Measurements from ENCODE around the gene DCLK1.

The DCLK1 gene

GRCh38 chr13:35936246-35936978, 194.8 kb downstream of the DCLK1 start:
- DNase-seq = no peak

DNA sequence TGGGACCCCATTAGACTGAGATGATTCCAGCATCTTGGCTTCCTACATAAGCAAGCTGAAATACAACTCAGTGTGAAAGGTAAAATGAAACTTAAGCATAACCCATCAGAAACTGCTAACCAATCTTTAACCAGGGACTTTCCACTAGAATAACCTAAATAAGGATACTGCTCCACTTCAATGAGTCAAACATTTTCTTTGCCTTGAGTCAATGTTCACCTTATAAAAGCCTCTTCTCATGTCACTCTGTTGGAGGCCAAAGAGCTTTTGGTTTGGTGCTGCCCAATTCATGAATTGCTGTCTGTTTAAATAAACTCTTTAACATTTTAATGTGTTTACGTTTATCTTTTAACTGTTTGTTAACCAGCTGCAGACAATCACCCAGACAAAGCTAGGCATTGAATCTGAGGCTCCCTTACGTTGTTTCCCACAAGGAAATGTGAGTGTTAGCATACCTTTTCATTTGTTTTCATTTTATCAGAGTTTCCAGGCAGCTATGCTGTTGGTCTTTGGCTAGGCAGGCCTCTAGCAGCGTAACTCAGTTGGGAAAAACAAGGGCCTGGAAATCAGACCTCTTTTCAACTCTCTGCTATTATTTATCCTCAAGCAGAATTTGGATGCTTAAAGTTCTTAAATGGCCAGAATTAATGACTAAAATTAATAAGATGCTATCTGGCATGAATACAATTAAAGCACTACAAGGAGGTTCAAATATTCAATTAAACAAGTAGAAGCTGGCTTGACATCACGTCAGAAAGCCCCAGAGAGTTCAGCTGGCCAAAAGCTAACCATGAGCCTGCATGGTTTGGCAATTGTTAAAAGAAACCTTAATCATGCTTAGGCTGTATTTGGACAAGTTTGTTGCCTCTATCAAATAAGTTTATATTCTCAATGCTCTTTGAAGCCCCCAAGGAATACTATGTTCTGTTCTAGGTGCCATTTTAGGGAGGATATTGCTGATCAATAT, 200.2 kb downstream of the DCLK1 start:
- DNase-seq = no peak

DNA sequence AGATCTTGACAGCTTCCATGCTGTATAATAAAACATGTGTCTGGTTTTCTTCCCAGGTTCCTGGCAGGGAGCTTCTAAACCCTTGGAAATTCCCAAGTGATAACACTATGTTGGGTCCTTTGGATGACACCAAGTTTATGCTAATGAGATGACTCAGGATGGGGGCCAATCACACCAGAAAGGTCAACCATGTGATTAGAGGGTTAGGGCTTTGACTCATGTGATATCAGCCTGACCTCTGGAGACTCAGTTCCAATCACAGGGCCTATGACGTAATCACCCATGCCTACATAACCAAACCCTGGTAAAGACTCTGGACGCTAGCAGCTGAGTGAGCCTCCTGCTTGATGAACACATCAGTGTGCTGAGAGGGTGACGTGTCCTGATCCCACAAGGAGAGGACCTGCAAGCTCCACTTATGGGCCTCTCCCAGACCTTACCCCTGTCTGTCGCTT, 203.6 kb downstream of the DCLK1 start:
- DNase-seq = peak; percentile 42

GRCh38 chr13:35926859-35927530, 204.2 kb downstream of the DCLK1 start:
- DNase-seq = peak; percentile 34

GRCh38 chr13:35925669-35926068, 205.5 kb downstream of the DCLK1 start:
- no peak for DNase-seq

DNA sequence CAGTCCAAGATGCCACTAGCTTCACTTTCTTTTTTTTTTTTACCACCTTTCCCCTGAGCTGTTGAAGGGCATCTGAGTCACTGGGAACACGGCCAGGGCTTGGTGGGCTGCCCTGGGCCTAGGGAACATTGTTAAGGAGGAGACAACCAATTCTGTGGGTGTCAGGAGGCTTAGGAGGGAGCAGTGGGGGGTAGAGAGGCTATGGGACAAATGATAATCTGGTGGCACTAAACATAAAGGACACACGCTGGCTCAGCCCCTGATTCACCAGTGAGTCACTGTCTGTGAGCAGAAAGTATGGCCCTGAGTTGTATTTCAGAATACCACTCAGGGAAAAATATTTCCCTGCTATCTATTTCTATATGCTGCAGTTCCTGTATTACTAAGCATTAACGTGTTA, 207.8 kb downstream of the DCLK1 start:
- DNase-seq = peak; percentile 90

DNA sequence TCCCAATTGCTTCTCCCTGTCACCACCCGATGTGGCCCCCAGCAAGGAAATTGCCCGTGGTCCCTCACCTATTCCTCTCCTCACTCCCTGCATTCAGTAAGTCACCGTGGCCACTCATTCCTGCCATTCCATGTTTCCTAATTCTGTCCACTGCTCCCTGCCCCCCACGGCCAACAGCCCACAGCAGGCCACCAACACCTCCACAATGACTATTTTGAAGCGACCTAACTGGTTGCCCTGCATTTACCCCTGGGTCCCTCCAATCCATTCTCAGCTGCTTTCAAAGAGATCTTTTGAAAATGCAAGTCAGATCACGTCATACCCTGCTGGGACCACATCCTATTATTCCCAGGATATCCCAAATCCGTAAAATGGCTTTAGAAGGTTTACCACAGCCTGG, 210.4 kb downstream of the DCLK1 start:
- no peak for DNase-seq

DNA sequence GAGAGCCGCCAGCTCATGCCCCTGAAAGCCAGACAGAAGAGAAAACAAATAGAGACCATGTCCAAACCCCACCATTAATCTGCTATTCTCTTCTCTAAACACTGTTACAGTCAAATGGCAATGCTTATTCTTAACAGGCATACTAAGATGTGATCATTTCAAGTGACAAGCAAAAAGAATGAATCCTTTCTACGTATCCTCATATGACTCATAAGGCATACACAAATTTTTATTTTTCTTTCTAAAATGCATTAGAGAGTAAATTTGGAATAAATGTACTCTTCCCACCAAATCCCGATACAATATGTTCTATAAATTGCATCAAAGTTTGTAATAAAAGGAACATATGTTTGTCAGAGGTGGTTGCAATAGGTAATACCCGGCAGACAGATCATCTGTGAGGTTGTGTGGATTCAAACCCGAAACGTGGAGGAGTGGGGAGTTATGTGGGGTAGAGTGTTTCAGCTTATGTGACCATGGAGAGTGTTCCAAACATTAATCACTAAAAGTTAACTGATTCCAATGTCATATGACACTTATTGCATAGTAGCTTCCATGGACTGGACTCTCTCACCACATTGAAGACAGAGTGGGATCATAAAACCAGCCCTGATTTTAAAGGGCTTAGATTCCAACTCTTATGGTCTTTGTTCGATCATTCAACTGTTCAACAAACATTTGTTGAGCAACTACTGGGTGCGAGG, 213.1 kb downstream of the DCLK1 start:
- peak; percentile 22 for DNase-seq

DNA sequence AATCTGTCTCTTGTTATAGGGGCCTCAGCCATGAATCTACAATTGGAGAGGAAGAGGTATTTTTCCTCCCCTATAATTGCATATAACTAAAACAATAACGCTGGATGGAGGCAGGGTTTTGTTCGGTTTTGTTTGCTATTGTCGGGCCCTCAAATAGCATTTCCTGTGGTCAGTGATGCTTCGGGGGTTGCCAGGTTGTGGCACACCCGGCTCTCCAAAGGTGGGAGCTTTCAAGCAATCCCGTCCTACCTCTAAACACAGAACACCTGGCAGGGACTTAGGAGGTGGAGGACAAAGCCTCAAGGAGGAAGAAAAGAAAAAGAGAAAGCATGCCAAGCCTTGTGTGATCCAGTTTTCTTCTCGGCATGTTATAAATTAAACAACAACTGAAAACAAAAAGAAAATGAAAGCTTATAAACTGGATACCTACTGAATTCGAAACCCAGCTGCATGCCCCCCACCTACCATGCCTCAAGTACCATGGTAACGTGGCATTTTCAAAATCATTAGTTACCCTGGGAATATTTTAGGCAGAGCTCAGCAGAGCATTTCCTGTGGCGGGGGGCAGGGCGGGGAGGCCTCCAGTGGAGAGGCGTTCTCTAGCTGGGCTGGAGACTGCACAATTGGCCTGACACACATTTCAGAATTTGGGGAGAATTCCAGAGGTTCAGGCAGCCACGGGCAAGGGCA, 213.8 kb downstream of the DCLK1 start:
- DNase-seq = peak; percentile 68

DNA sequence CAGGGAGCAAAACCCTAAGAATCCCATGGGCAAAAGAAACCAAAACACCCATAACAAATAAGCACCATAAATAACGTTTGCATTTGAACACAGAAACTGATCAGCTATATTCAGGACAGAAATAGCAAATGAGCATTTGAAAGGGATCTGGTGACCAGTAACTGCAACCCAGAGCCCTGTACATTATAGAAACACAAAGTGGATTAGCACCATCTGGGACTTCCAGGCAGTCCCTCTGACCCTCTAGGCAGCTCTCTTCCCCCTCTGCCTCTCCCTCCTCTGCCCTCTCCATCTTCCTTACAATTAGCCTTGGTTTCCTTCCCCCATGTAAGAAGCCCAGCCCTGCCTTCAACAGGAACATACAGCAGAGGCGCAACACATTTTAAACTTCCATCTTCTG, 215.0 kb downstream of the DCLK1 start:
- DNase-seq = no peak

DNA sequence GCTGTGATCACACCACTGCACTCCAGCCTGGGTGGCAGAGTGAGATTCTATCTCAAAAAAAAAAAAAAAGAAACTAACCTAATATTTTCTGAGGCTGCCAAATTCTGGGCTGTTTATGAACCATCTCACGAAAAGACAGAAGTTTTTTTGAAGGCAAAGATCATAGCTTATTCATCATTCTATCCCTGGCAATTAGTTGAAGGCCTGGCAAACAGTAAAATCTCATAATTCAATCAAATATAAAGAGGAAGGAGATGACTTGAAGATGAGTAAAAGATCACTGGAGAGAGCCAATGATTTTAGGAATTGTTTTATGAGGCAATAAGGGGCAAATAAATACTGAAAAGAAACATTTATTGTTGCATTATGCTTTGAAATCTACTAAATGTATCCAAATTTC, 216.5 kb downstream of the DCLK1 start:
- DNase-seq = no peak

DNA sequence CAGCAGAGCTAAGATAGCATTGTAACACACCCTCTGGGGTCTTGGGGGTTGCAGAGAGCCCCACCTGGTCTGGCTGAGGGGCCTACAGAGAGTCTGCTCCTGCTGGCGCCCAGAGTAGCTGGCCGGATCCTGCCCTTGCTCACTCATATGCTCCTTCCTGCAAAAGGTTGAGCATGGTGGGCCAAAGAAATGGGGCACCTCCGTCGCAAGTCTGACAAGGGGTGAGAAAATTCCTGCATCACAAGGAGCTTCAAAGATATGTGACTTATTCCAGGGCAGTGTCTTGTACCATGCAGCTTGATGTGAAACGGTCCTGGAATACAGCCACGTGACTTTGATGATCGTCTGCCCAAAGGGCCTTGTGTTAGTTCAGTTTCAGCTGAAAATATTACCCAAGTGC, 218.3 kb downstream of the DCLK1 start:
- DNase-seq = no peak

GRCh38 chr13:35909837-35910540, 221.2 kb downstream of the DCLK1 start:
- no peak for DNase-seq

- no peak for DNase-seq
These were observed 222.1 kb downstream of the DCLK1 start for GRCh38 chr13:35909091-35909490.

- no peak for DNase-seq
These were observed 223.0 kb downstream of the DCLK1 start for GRCh38 chr13:35908226-35908625.

DNA sequence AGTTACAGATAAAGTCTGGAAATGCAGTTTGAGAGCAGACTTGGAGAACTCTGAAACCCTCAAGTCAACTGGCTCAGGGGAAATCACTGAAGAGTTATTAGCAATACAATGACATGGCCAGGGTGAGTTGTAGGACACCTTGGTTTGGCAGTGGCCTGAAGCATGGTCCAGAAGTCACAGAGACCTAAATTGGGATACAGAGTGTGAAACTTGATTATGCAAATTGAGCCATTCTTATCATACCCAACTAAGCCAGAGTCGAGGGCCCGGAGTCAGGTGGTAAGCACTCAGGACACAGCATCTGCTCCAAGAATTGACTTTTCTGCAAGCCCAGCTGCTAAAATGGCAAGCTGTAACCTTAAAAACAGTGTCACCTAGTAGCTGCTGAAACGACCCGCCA, 224.5 kb downstream of the DCLK1 start:
- no peak for DNase-seq

DNA sequence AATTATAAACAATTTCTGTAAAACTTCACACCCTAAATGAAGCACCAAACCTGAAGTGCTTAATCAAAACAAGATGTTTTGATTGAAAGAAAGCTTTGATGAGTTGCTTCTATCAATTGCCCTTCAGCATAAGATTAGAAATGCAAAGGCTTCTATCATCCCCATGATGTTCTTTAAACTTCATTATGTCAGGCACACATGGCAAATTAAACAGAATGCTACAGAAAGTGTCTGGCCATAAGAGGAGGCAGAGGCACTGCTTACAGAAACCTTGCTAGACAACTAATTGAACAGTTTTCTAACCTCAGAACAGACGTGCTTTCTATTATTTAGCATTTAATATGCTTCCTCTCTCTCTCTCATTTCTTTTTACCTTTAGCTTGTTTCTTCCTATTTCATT, 228.1 kb downstream of the DCLK1 start:
- no peak for DNase-seq

DNA sequence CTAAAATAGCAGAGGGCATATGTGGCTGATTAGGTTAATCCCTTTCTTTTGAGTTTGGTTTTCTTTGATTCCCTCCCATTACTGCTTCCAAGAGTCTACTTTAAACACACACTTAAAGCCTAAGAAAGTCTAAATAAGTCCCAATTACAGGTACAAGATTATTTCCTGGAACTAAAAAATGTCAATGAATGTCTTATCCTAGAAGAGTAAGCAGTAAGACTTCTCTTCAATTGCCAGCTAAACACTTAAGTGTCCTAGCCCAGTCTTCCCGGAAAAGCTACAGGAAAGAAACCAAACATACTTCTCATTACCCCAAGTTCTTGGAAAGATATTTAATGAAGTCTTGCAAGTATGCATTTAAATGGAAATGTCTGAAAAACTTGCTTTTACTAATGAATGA, 233.1 kb downstream of the DCLK1 start:
- DNase-seq = no peak

- DNase-seq = no peak
These were observed 236.5 kb downstream of the DCLK1 start for GRCh38 chr13:35894636-35895035.

DNA sequence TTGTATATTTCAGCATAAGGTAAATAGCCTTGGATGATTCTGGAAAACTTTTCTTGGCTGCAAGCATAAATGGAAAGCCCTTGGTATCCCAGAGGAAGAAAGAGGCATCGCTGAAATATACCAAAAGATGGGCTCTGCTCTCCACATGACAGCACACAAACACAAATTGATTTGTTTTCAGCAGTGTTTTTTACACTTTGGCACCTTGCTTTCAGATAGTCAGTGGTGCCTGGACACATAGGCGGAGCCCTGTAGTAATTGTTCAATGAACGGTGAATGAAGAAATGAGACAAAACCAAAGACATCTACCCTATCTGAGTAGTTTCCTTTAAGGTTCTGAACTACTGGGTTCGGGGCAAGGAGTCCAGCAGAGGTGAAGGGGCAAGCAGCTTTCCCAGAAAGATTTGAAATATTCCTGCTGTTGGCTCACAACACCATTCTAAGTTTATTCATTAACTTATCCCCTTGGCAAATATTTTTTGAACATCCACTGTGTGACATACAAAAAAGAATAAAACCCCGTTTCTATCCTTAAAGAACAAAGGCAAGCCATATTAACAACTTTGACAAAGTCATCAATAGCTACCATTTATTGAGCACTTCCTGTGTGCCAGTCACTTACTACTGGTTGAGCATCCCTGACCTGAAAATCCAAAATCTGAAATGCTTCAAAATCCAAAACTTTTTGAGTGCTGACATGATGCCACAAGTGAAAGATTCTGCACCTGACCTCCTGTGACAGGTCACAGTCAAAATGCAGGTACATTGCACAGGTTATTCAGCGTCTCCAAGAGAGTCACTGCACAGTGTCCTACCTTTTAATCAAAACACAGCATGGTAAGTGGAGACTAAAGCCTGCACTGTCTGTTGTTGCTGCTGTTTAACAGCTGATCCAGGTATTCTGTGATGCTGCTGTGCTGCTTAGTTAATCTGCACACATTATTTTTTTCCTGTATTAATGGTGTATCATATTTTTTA, 238.1 kb downstream of the DCLK1 start:
- no peak for DNase-seq
